C4-2B (cell line): ENCODE results near the gene ID1.
"Not testable (repeated sequence)": the region's sequence is repeated elsewhere in the genome, so short reads cannot be mapped to it uniquely, and the experiment has no call there.

Experiments
- H3K27ac ChIP-seq: fragments of 450-650 bp; 2 replicates; pipeline ENCODE4 v1.5.1; 2017
- ZFX ChIP-seq: fragments of 450-650 bp; IDR thresholded peaks from 2 replicates; pipeline ENCODE4 v1.6.1; 2017
- TF ChIP-seq, protein P1 (sequence below): fragments of 450-650 bp; conservative IDR thresholded peaks from 2 replicates; pipeline ENCODE4 v1.5.1; 2017; ENCODE audit warnings: mild to moderate bottlenecking

Gene ID1

DNA sequence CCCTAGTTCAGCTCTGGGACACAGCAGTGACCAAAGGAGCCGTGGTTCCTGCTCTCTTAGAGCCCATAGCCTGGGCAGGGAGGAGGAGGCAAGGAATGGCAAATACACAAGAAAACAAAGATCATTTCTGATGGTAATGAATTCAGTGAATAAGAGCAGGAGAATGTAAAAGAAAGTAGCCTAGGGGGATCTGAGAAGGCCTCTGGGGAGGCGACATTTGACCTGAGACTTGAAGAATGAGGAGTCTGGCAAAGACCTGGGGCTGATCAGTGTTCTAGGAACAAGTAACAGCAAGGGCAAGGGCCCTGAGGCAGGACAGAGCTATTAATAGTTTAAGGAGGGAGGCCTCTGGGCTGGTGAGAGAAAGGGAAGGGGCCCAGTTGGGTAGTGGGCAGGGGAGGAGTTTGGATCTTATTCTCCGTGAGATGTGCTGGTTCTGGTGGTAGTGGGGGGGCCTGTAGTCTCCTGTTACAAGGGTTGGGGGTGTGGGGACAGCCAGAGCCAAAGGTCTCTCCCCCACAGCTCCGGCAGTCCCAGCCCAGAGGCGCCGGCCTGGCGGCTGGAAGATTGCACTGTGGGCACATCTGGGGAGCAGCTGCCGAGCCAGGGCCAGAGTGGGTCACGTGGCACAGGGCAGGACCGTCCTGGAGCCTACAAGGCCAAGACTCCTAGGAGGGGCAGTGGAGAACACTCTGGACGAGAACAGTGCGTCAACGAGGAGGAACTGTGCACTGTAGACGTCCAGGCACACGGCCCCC is 9.3 kb upstream of the ID1 start:
- TF ChIP-seq, protein P1, sequence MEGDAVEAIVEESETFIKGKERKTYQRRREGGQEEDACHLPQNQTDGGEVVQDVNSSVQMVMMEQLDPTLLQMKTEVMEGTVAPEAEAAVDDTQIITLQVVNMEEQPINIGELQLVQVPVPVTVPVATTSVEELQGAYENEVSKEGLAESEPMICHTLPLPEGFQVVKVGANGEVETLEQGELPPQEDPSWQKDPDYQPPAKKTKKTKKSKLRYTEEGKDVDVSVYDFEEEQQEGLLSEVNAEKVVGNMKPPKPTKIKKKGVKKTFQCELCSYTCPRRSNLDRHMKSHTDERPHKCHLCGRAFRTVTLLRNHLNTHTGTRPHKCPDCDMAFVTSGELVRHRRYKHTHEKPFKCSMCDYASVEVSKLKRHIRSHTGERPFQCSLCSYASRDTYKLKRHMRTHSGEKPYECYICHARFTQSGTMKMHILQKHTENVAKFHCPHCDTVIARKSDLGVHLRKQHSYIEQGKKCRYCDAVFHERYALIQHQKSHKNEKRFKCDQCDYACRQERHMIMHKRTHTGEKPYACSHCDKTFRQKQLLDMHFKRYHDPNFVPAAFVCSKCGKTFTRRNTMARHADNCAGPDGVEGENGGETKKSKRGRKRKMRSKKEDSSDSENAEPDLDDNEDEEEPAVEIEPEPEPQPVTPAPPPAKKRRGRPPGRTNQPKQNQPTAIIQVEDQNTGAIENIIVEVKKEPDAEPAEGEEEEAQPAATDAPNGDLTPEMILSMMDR, result no peak
- no peak for TF ChIP-seq ZFX
- no peak overlapping the region for H3K27ac ChIP-seq

DNA sequence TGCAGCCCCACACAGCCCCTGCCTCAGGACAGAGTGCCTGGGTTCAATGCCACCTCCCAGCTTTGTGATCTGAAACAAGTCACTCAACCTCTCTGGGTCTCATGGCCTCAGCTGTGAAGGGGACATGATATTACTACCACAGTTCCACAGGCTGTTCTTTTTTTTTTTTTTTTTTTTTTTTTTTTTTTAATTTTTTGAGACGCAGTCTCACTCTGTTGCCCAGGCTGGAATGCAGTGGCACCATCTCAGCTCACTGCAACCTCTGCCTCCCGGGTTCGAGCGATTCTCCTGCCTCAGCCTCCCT is 8.7 kb upstream of the ID1 start:
- not testable (repeated sequence) for H3K27ac ChIP-seq

DNA sequence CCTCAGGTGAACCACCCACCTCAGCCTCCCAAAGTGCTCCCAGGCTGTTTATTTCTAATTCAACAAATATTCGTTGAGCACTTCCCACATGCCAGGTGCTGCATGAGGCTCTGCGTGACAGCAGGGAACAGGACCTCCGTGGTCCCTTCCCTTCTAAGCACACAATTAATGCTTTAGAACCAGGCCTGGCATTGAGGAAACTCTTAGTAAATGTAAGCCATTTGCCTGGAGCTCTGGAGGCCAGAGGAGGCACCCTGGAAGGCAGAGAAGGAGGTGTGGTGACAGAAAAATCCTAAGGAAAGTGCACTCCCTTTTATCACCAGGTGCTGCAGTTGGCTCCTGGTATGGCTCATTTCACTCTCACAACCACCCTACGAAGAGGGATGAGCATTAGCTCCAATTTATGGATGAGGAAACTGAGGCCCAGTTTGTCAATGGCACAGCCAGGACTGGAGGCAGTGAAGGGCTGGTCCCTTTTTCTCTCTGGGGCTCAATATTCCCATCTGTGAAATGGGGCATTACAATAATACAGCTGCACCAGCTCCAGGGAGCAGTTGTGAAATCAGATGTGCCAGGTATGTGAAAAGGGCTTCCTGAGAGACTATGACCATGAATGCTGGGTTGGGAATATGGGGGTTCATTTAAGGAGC is 8.1 kb upstream of the ID1 start:
- H3K27ac ChIP-seq, result no peak overlapping the region
- TF ChIP-seq, protein P1, result no peak
- TF ChIP-seq ZFX, result no peak

DNA sequence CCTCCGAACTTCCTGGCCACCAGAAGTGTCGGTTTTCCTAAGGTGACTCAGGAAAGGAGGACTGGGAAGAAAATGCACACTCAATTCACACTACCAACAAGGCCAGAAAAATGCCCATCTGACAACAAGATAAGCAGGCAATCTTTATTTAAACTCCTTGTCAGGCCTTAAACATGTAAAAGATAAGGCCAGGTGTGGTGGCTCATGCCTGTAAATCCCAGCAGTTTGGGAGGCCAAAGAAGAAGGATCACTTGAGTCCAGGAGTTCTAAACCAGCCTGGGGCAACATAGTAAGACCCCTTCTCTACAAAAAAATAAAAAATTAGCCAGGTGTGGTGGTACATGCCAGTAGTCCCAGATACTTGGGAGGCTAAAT is 7.6 kb upstream of the ID1 start:
- no peak overlapping the region for H3K27ac ChIP-seq
- no peak for TF ChIP-seq ZFX
- TF ChIP-seq, protein P1, result no peak

DNA sequence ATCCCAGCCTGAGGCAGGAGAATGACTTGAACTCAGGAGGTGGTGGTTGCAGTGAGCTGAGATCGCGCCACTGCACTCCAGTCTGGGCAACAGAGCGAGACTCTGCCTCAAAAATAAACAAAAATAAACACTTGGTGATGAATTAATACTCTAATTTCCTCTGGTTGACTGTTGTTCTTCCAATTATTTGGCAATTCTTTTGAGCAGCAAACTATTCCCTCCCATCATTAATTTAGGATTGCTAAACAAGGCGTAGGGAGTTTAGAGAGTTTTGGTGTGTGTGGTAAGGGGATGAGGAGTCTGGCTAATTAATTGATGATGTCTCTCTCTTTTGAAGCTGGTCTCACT is 2.7 kb upstream of the ID1 start:
- H3K27ac ChIP-seq, result peak overlapping the region; percentile 85; the same call in 1 of the 2 replicates
- TF ChIP-seq, protein P1, result no peak
- TF ChIP-seq ZFX, result no peak

DNA sequence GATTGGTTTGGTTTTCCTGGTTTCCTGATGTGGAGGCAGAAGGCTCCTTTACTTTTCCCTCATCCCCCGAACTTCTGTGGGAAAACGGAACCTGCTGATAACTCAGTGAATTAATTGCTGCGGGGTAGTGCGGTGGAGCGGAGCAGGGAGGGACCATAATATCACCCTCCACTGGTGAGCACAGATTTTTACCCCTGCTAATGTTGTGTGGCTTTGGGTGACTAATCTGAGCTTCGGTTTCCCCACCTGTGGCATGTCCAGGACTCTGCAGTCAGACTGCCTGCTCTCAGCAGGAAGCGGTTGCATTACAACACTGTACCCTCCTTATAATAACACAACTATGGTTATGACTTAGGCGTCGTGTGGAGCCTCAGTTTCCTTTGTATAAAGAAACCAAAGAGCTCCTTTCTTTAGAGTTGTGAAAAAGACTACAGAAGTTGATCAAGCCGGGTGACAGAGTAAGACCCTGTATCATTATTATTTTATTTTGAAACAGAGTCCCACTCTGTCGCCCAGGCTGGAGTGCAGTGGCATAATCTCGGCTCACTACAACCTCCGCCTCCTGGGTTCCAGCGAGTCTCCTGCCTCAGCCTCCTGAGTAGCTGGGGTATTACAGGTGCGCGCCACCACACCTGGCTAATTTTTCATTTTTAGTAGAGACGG is 2.2 kb upstream of the ID1 start:
- TF ChIP-seq ZFX, result no peak
- TF ChIP-seq, protein P1, result no peak
- H3K27ac ChIP-seq, result peak overlapping the region; percentile 85

DNA sequence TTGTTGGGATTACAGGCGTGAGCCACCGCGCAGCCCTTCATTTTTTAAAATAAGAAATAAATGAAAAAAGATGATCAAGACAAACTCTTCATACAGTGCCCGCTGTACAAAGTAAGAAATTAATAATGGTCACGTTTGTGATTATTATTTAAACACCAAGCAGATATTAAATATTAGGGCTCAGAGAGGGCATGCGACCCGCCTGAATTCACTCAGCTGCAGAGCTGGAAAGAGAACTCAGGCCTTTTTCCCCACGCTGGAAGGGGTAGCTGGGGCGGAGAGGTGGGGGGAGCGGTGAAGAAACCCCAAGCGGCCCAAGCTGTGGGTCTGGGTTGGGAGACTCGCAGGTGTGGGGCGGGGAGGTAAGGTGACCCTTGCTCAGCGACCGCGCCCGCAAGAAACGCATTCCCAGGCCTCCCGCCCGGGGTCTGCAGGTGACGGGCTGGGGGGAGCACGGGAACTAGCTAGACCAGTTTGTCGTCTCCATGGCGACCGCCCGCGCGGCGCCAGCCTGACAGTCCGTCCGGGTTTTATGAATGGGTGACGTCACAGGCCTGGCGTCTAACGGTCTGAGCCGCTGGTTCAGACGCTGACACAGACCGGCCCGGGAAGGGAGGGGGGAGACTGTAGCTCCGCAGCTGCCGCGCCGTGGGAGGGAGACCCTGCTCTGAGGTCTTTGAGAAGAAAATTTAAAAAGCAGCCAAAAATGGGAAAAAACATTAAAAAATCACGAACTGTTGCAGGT is 1.1 kb upstream of the ID1 start:
- TF ChIP-seq ZFX, result no peak
- TF ChIP-seq, protein P1, result no peak
- H3K27ac ChIP-seq, result peak overlapping the region; percentile 85
